Motor neuron (in vitro differentiated cells): ENCODE results near the gene CREBBP. TPM values are rescaled to one million over a fixed set of nuclear protein-coding genes. Genes with fewer than 3 reads are reported as not detected.

Experiments
- ATAC-seq, 8 experiments: fragments of 200-7000 bp; cut with Tn5 transposase; replicated peaks in 6 of 8; 2 replicates each; pipeline ENCODE4 v1.8.0; 2021; ENCODE audit warnings: mild to moderate bottlenecking in 8 of 8, moderate library complexity in 8 of 8
- H3K27ac ChIP-seq, 2 donors: fragments of 250-450 bp; sonication (Bioruptor Pico); 2 replicates each; pipeline ENCODE4 v1.9.0; 2021; ENCODE audit warnings: antibody characterized with exemption in 2 of 2, mild to moderate bottlenecking in 2 of 2, moderate library complexity in 1 of 2
- H3K4me1 ChIP-seq, 2 donors: fragments of 250-450 bp; sonication (Bioruptor Pico); replicated peaks in 1 of 2; 2 replicates each; pipeline ENCODE4 v1.6.1; 2021; ENCODE audit warnings: antibody characterized with exemption in 2 of 2, mild to moderate bottlenecking in 2 of 2, moderate library complexity in 1 of 2
- H3K4me3 ChIP-seq, 5 donors: fragments of 250-450 bp; sonication (Bioruptor Pico); 2 replicates each; pipeline ENCODE4 v1.9.0; 2021; ENCODE audit warnings: antibody characterized with exemption in 5 of 5, mild to moderate bottlenecking in 5 of 5, moderate library complexity in 4 of 5
- WGBS, 10 experiments: fragments of 450-650 bp; shearing (Covaris generic); methylation state at CpG; one replicate each; pipeline ENCODE4 v1.0.0; 2022; 5-methylcytosine and 5-hydroxymethylcytosine counted together
- in situ Hi-C, 9 experiments: fragments of 400-800 bp; cut with MboI; loops; one replicate each; pipeline ENCODE4 v1.15.0; 2021; ENCODE audit warnings: low sequenced_read_pairs in 9 of 9, low pct_unique_long_range_greater_than_20kb in 2 of 9; ENCODE audit not compliant: unreplicated experiment in 9 of 9
- total RNA-seq, 8 experiments: library from RNA; unstranded; fragments of 300-600 nt; gene quantifications; 2 replicates each; pipeline versions ENCODE4 v1.2.3 to v1.2.4, GENCODE V29; 2022

CREBBP gene
- total RNA-seq, 8 experiments from 2014 or later, result 12.1 to 92.4 (median 23.7) TPM

GRCh38 chr16:3701531-3701930 is 179.0 kb downstream of the CREBBP start:
- H3K4me3 ChIP-seq, result no peak overlapping the region
- in situ Hi-C loops, result no loop called here
- H3K27ac ChIP-seq, result no peak overlapping the region
- no peaks in the 10 kb centered on the region for H3K4me1 ChIP-seq
- WGBS, 10 experiments, result 40 to 100% (median 87%) methylated on average over 1 to 3 of the region's 4 CpGs
- peak in 2 of 8 experiments; percentile 55 to 64 for ATAC-seq

DNA sequence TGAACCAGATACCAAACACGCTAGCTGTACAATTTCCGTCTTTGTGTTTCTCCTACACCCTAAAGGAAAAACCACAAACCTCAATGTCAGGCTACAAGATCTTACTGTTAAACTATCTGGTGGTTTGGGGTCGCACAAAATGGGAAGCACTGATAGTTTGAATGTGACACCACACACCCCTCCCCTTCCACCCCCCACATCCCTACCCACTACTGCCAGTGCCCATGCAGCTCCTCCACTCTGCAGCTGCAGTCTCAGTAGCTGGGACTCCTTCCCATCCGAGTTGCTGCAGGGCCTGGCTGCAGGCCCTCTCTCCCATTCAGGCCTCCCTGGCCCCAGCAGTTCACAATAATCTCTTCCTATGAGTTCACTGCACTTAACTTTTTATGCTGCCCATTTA is 181.6 kb downstream of the CREBBP start:
- ATAC-seq, result no peak
- no peak overlapping the region for H3K4me3 ChIP-seq
- in situ Hi-C loops, result loop anchor here in 1 of 9 experiments (25.0 kb wide), 1 partner anchor 188 kb away; the partner anchor contains the start of gene CREBBP
- WGBS, 10 experiments, result 57 to 100% (median 100%) methylated on average over 2 to 3 of the region's 4 CpGs; no CpG with 5 or more reads in 5 of the 10 experiments
- no peaks in the 10 kb centered on the region for H3K4me1 ChIP-seq
- no peak overlapping the region for H3K27ac ChIP-seq

DNA sequence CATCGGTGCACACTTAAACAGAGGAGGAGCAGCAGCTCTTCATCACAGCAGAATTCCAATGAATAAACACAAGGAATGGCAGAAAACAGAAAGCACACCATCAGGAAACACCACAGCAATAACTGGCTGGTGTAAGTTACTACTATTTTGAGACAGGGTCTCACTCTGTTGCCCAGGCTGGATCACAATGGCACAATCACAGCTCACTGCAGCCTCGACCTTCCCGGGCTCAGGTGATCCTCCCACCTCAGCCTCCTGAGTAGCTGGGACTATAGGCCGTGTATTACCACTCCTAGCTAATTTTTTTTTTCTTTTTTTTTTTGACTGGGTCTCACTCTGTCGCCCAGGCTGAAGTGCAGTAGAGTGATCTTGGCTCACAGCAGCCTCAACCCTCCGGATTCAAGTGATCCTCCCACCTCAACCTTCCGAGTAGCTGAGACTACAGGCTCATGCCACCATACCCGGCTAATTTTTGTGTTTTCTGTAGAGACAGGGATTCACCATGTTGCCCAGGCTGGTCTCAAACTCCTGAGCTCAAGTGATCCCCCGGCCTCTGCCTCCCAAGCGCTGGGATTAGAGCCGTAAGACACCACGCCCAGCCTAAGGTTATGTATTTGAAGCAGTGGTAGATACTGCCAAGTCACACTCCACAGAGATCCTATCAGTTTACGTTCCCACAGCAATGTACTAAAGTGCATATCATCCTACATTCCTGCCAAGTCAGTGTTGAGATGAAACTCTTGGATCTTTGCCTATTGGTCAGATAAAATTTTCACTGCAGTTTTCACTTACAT is 183.9 kb downstream of the CREBBP start:
- Histone ChIP-seq H3K4me3 (no peak overlapping the region), H3K27ac (no peak overlapping the region), H3K4me1 (no peaks in the 10 kb centered on the region)
- WGBS, 10 experiments, result 40 to 100% (median 96%) methylated on average over 2 to 8 of the region's 13 CpGs
- ATAC-seq, result peak in 3 of 8 experiments; percentile 80 to 97 (median 93)
- in situ Hi-C loops, result loop anchor here in 1 of 9 experiments (25.0 kb wide), 1 partner anchor 191 kb away; the partner anchor contains the start of gene CREBBP

- in situ Hi-C loops, result loop anchor here in 1 of 9 experiments (25.0 kb wide), 1 partner anchor 192 kb away; the partner anchor contains the start of gene CREBBP
- Histone ChIP-seq H3K27ac (no peak overlapping the region), H3K4me1 (peaks cover 0 to under 1% of the 10 kb centered on the region in 2 donors), H3K4me3 (no peak overlapping the region)
- ATAC-seq, result no peak
- WGBS, 10 experiments, result 80 to 100% (median 87%) methylated on average over 1 to 11 of the region's 19 CpGs
Measured at GRCh38 chr16:3695610-3696369, 184.7 kb downstream of the CREBBP start.

DNA sequence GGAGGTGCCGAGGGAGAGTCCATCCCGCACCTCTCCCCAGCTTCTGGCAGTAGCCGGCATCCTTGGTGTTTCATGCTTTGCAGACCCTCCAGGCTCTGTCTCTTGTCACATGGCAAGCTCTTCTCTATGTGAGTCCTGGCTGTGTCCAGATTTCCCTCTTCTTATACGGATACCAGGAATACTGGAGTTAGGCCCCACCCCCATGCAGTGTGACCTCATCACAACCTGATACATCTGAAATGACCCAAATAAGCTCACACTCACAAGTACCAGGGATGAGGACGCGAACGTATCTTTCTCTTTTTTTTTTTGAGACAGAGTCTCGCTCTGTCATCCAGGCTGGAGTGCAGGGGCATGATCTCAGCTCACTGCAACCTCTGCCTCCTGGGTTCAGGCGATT is 186.5 kb downstream of the CREBBP start:
- in situ Hi-C loops, result loop anchor here in 1 of 9 experiments (25.0 kb wide), 1 partner anchor 193 kb away; the partner anchor contains the start of gene CREBBP
- Histone ChIP-seq H3K4me3 (no peak overlapping the region), H3K27ac (no peak overlapping the region), H3K4me1 (peaks cover 2 to 3% of the 10 kb centered on the region in 2 donors)
- WGBS, 10 experiments, result 85 to 100% (median 96%) methylated on average over 1 to 9 of the region's 9 CpGs; no CpG with 5 or more reads in 3 of the 10 experiments
- ATAC-seq, result peak in 4 of 8 experiments; percentile 13 to 41 (median 30)

GRCh38 chr16:3691761-3692160 is 188.8 kb downstream of the CREBBP start:
- Histone ChIP-seq H3K27ac (no peak overlapping the region), H3K4me3 (no peak overlapping the region), H3K4me1 (peaks cover 2 to 3% of the 10 kb centered on the region in 2 donors)
- no peak for ATAC-seq
- WGBS, 10 experiments, result 45 to 100% (median 95%) methylated on average over 3 to 11 of the region's 12 CpGs; no CpG with 5 or more reads in 1 of the 10 experiments
- in situ Hi-C loops, result loop anchor here in 1 of 9 experiments (25.0 kb wide), 1 partner anchor 196 kb away; the partner anchor contains the start of gene CREBBP

GRCh38 chr16:3690980-3691720 is 189.4 kb downstream of the CREBBP start:
- in situ Hi-C loops, result loop anchor here in 1 of 9 experiments (25.0 kb wide), 1 partner anchor 196 kb away; the partner anchor contains the start of gene CREBBP
- peak in 3 of 8 experiments; percentile 41 to 61 (median 58) for ATAC-seq
- H3K27ac ChIP-seq, result peak overlapping the region in 1 of 2 donors; percentile 11
- H3K4me1 ChIP-seq, result peaks cover 2 to 3% of the 10 kb centered on the region in 2 donors
- WGBS, 10 experiments, result 0 to 100% (median 80%) methylated on average over 1 to 10 of the region's 19 CpGs; no CpG with 5 or more reads in 1 of the 10 experiments
- H3K4me3 ChIP-seq, result no peak overlapping the region

DNA sequence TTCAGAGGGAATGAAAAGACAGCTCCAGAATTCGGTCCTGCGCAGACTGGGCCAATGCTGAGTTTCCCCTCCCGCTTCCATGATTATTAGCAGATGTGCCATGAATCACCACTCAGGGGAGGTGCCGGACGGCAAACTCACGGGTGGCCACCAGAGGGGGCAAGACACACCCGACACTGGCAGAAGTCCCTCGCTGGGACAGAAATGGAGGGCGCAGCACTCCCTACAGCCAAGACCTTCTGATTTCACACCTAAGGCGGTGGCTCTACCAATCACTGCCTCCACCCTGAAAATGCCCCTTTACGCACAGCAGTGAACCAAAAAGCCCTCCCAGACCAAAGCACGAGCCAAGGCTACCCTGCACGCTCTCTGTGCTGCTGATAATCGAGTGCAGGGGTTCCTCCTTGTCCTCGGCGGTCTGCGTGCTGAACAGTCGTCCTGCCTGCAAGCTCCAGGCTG is 190.0 kb downstream of the CREBBP start:
- WGBS, 10 experiments, result 0 to 91% (median 49%) methylated on average over 1 to 12 of the region's 18 CpGs; no CpG with 5 or more reads in 3 of the 10 experiments
- in situ Hi-C loops, result loop anchor here in 1 of 9 experiments (25.0 kb wide), 1 partner anchor 197 kb away; the partner anchor contains the start of gene CREBBP
- Histone ChIP-seq H3K4me3 (peak overlapping the region in 1 of 5 donors; percentile 2), H3K4me1 (peaks cover 2 to 3% of the 10 kb centered on the region in 2 donors), H3K27ac (peak overlapping the region in 1 of 2 donors; percentile 11)
- ATAC-seq, result peak; percentile 88 to 98 (median 95)

DNA sequence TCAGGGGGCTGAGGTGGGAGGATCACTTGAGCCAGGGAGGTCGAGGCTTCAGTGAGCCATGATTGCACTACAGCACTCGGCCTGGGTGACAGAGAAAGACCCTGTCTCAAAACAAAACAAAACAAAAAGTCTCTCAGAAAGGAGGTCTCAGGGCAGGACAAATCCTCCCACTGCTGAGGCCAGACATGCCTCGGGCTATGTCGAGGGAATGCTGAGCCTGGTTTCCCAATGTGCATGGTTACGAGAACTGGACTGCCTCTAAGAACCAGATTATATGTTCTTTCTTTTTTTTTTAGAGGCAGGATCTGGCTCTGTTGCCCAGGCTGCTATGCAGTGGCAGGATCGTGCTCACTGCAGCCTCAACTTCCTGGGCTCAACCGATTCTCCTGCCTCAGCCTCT is 190.8 kb downstream of the CREBBP start:
- 40 to 98% (median 83%) methylated on average over 1 to 6 of the region's 7 CpGs; no CpG with 5 or more reads in 5 of the 10 experiments for WGBS, 10 experiments
- Histone ChIP-seq H3K4me1 (peaks cover 2 to 3% of the 10 kb centered on the region in 2 donors), H3K4me3 (no peak overlapping the region), H3K27ac (no peak overlapping the region)
- in situ Hi-C loops, result loop anchor here in 1 of 9 experiments (25.0 kb wide), 1 partner anchor 198 kb away; the partner anchor contains the start of gene CREBBP
- no peak for ATAC-seq

DNA sequence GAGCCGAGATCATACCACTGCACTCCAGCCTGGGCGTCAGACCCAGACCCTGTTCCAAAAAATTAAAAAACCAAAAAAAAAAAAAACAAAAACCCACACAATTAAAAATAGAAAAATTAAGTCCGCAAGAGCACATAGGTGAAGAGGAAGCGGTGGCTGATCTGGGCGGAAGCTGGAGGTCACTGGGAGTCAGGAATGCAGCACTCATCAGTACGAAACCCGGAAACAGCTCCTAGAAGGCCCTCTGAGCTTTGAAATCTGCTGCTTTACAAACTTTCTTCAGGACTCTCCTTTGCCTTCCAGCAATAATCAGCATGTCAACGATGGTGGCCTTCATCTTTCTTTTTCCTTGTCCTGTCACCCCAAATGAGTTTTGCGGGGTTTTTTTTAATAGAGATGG is 192.7 kb downstream of the CREBBP start:
- in situ Hi-C loops, result loop anchor here in 1 of 9 experiments (25.0 kb wide), 1 partner anchor 200 kb away; the partner anchor contains the start of gene CREBBP
- WGBS, 10 experiments, result 85 to 100% (median 95%) methylated on average over 2 to 8 of the region's 9 CpGs
- Histone ChIP-seq H3K27ac (no peak overlapping the region), H3K4me3 (no peak overlapping the region), H3K4me1 (peaks cover 2 to 3% of the 10 kb centered on the region in 2 donors)
- no peak for ATAC-seq

DNA sequence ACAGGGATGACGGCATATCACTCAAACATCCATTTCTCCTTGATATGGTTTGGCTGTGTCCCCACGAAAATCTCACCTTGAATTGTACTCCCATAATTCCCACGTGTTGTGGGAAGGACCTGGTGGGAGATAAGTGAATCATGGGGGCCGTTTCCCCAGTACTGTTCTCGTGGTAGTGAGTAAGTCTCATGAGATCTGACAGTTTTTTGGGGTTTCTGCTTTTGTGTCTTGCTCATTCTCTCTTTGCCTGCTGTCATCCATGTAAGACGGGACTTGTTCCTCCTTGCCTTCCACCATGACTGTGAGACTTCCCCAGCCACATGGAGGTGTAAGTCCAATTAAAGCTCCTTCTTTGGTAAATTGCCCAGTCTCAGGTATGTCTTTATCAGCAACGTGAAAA is 193.5 kb downstream of the CREBBP start:
- H3K4me1 ChIP-seq, result peaks cover 2 to 3% of the 10 kb centered on the region in 2 donors
- no peak overlapping the region for H3K27ac ChIP-seq
- H3K4me3 ChIP-seq, result no peak overlapping the region
- in situ Hi-C loops, result loop anchor here in 1 of 9 experiments (25.0 kb wide), 1 partner anchor 200 kb away; the partner anchor contains the start of gene CREBBP
- no peak for ATAC-seq
- 53 to 100% (median 97%) methylated on average over 2 to 5 of the region's 7 CpGs; no CpG with 5 or more reads in 5 of the 10 experiments for WGBS, 10 experiments
